ENCODE data around the gene HES5. TPM values are rescaled to one million over a fixed set of nuclear protein-coding genes. Genes with fewer than 3 reads are reported as not detected.

Gene HES5
- total RNA-seq, 6 experiments from 2014 or later: 0.18 to 0.25 TPM; not detected in 4

DNA sequence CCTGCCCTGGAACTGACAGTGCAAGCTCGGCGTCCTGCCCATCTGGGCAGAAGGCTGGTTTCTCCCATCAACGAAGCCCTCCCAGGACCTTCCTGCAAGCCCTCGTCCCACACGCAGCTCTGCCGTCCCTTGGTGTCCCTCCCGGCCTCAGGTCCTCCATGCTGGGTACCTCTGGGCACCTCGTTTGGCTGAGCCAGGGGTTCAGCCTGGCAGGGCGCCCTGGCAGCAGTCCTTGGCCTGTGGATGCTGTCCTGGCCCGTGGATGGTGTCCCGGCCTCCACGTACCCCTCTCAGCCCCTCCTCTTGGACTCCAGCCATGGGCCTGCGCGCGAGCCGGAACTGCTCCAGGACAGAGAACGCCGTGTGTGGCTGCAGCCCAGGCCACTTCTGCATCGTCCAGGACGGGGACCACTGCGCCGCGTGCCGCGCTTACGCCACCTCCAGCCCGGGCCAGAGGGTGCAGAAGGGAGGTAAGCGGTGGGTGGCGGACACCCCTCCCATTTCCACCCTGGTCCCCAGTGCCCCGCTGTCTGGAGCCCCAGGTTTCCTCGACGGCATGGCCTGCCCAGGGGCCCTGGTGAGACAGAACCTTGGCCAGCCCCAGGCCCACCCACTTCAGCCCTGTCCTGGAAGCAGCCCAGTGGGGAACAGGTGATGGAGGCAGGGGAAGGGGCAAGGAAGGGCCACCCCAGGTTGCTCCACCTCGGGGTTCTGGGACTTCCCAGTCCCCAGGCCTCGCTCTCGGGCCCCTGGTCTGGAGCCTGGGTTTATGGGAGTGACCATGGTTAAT lies 29.6 kb upstream of the HES5 start:
- no peaks in the 10 kb centered on the region for H3K9me3 ChIP-seq
- H3K27ac ChIP-seq: no peak overlapping the region
- intact Hi-C loops (cut with DNase I): loop anchor here (10.0 kb wide), 1 partner anchor 85 kb away; no protein-coding TSS in a partner anchor
- H3K4me3 ChIP-seq: no peak overlapping the region
- ATAC-seq (no peak), DNase-seq (peak in 2 of 3 donors; percentile 27 to 46)
- peaks cover 0 to 12% (median 0%) of the 10 kb centered on the region in 4 donors for H3K4me1 ChIP-seq
- H3K36me3 ChIP-seq: peaks cover 0 to 9% (median under 1%) of the 10 kb centered on the region in 4 donors
- H3K27me3 ChIP-seq: no peaks in the 10 kb centered on the region
- TF ChIP-seq, protein P1, sequence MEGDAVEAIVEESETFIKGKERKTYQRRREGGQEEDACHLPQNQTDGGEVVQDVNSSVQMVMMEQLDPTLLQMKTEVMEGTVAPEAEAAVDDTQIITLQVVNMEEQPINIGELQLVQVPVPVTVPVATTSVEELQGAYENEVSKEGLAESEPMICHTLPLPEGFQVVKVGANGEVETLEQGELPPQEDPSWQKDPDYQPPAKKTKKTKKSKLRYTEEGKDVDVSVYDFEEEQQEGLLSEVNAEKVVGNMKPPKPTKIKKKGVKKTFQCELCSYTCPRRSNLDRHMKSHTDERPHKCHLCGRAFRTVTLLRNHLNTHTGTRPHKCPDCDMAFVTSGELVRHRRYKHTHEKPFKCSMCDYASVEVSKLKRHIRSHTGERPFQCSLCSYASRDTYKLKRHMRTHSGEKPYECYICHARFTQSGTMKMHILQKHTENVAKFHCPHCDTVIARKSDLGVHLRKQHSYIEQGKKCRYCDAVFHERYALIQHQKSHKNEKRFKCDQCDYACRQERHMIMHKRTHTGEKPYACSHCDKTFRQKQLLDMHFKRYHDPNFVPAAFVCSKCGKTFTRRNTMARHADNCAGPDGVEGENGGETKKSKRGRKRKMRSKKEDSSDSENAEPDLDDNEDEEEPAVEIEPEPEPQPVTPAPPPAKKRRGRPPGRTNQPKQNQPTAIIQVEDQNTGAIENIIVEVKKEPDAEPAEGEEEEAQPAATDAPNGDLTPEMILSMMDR (IDR thresholded peaks at IDR 0.05): no peak
- no peak for TF ChIP-seq POLR2A (IDR thresholded peaks at IDR 0.05)
- 93% methylated on average over 3 of the region's 35 CpGs for WGBS (ENCODE audit: insufficient coverage, low coverage, low lambda C conversion rate, missing lambda C conversion rate)

DNA sequence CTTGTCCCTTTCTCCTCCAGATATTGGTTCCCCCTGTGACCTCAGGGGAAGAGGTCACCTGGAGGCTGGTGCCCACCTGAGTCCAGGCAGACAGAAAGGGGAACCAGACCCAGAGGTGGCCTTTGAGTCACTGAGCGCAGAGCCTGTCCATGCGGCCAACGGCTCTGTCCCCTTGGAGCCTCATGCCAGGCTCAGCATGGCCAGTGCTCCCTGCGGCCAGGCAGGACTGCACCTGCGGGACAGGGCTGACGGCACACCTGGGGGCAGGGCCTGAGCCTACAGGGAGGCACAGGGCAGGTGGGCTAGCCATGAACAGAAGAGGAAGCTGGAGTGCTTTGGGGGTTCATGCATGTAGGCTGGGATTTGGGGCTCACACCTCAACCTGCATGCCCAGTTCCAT lies 28.8 kb upstream of the HES5 start:
- no CpG with 5 or more reads among the region's 6 CpGs for WGBS (ENCODE audit: insufficient coverage, low coverage, low lambda C conversion rate, missing lambda C conversion rate)
- no peak for TF ChIP-seq POLR2A (IDR thresholded peaks at IDR 0.05)
- TF ChIP-seq, protein P1 (IDR thresholded peaks at IDR 0.05): no peak
- peaks cover 0 to 12% (median 0%) of the 10 kb centered on the region in 4 donors for H3K4me1 ChIP-seq
- no peaks in the 10 kb centered on the region for H3K9me3 ChIP-seq
- H3K36me3 ChIP-seq: peaks cover 0 to 9% (median under 1%) of the 10 kb centered on the region in 4 donors
- H3K27me3 ChIP-seq: no peaks in the 10 kb centered on the region
- intact Hi-C loops (cut with DNase I): loop anchor here in 1 of 2 donors (10.0 kb wide), 1 partner anchor 86 kb away; no protein-coding TSS in a partner anchor
- no peak overlapping the region for H3K27ac ChIP-seq
- H3K4me3 ChIP-seq: no peak overlapping the region
- DNase-seq (peak in 2 of 3 donors; percentile 19 to 42), ATAC-seq (no peak)

DNA sequence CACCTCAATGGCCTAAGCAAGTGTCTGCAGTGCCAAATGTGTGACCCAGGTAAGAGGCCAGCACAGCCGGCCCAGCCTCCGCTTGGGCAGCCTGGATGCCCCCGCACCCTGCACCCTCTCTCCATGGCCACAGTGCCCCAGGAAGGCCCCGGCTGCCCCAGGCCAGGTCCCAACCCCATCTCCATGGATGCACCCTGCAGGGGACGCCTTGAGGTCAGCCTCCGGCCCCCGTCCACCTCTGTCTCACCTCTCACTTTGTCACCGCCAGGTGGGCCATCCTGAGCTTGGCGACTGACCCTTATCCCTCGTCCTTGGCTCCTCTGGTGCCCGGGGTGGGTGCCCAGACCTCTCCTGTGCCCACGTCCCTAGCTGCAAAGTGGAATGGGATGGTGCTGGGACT lies 28.4 kb upstream of the HES5 start:
- TF ChIP-seq, protein P1 (IDR thresholded peaks at IDR 0.05): no peak
- no peak for TF ChIP-seq POLR2A (IDR thresholded peaks at IDR 0.05)
- no peak overlapping the region for H3K27ac ChIP-seq
- DNase-seq (peak in 1 of 3 donors; percentile 46), ATAC-seq (no peak)
- intact Hi-C loops (cut with DNase I): loop anchor here in 1 of 2 donors (10.0 kb wide), 1 partner anchor 86 kb away; no protein-coding TSS in a partner anchor
- no peak overlapping the region for H3K4me3 ChIP-seq
- no peaks in the 10 kb centered on the region for H3K9me3 ChIP-seq
- peaks cover 0 to 12% (median 0%) of the 10 kb centered on the region in 4 donors for H3K4me1 ChIP-seq
- WGBS (ENCODE audit: insufficient coverage, low coverage, low lambda C conversion rate, missing lambda C conversion rate): no CpG with 5 or more reads among the region's 12 CpGs
- peaks cover 0 to 9% (median under 1%) of the 10 kb centered on the region in 4 donors for H3K36me3 ChIP-seq
- H3K27me3 ChIP-seq: no peaks in the 10 kb centered on the region

DNA sequence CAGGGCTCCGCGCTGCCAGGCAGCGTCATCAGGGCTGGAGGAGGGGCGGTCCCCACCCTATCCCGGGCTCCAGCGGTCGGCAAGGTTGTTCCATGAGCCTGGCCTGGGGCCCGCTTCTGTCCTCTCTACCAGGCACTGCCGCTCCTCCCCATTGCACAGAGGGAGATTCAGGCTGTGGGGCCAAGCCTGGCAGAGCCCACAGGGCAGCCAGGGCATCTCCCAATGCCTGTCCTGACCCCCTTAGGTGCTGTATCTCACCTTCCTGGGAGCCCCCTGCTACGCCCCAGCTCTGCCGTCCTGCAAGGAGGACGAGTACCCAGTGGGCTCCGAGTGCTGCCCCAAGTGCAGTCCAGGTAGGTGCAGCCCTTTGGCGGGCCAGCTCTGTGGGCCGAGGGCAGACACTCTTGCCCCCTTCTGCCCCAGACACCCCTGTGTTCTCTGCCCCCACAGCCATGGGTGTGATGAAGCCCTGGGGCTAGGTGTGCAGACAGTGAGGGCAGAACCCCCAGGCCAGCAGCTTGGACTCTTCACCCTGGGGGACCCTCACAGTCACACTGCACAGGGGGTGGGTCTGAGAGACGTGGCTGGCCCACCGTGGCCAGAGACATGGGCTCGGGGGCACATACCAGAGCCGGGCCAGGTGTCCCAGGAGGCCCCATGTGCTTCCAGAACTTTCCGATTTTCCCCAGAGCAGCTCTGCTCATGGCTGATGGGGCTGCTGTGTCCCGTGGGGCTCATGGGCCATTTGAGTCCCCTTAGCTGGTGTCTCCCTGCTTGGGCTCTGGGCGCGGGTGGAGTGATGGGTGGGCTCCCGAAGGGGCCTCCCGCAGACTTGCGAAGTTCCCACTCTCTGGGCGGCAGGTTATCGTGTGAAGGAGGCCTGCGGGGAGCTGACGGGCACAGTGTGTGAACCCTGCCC lies 27.7 kb upstream of the HES5 start:
- peak in 3 of 4 donors; percentile 3 to 11 (median 8) for ATAC-seq

More for the DNA sequence above, 27.7 kb upstream of the HES5 start:
- Histone ChIP-seq H3K27ac (peak overlapping the region in 2 of 3 donors; percentile 93 to 96), H3K4me1 (peaks cover 0 to 12% (median 0%) of the 10 kb centered on the region in 4 donors), H3K9me3 (no peaks in the 10 kb centered on the region), H3K36me3 (peaks cover 0 to 9% (median under 1%) of the 10 kb centered on the region in 4 donors), H3K4me3 (peak overlapping the region; percentile 62 to 70 (median 63)), H3K27me3 (no peaks in the 10 kb centered on the region)
- TF ChIP-seq, protein P1 (IDR thresholded peaks at IDR 0.05): no peak
- no peak for TF ChIP-seq POLR2A (IDR thresholded peaks at IDR 0.05)
- WGBS (ENCODE audit: insufficient coverage, low coverage, low lambda C conversion rate, missing lambda C conversion rate): no CpG with 5 or more reads among the region's 30 CpGs
- peak in 2 of 3 donors; percentile 63 to 72 for DNase-seq
- intact Hi-C loops (cut with DNase I): loop anchor here in 1 of 2 donors (10.0 kb wide), 1 partner anchor 87 kb away; no protein-coding TSS in a partner anchor
